A549 (cell line): ENCODE data around the gene CHRNB2. TPM values are rescaled to one million over a fixed set of nuclear protein-coding genes. Genes with fewer than 3 reads are reported as not detected.
A peak's percentile ranks its signal among the peaks of the same experiment; 100 is the strongest.

ENCODE experiments used
- ATAC-seq, 2 experiments: fragments of 200-7000 bp in 1 of 2; fragments of >200 bp in 1 of 2; cut with Nextera tagmentation in 1 of 2; cut with Tn5 transposase in 1 of 2; 3 replicates each; pipeline versions ENCODE4 v1.8.0 to v1.9.1; 2018 to 2020; ENCODE audit warnings: mild to moderate bottlenecking in 1 of 2, moderate library complexity in 1 of 2
- CTCF ChIA-PET: fragments of 300-600 bp; sonication (Branson Sonifier 250); formaldehyde crosslinking; extraction: SDS; loops from one replicate; lab custom pipeline; 2021; ENCODE audit warnings: antibody characterized with exemption, inconsistent platforms; lab: Yijun Ruan, JAX
- POLR2A ChIA-PET: fragments of 350-600 bp; formaldehyde crosslinking; extraction: SDS; loops from one replicate; lab custom pipeline; 2021; ENCODE audit warnings: antibody characterized with exemption, inconsistent platforms; lab: Yijun Ruan, JAX
- DNase-seq, 2 experiments: peaks; one replicate each; pipeline versions ENCODE4 v3.0.0 to v3.0.0-alpha.2; 2011 to 2016; ENCODE audit warnings: low read depth in 1 of 2, low spot score in 1 of 2
- FAIRE-seq: peaks from 2 replicates; lab custom pipeline; 2011; peaks lifted over from hg19 to GRCh38; lab: Jason Lieb, UNC
- H3K27ac ChIP-seq, 2 experiments: fragments of >200 bp; sonication (Bioruptor Twin); formaldehyde crosslinking; 3 replicates each; pipeline ENCODE4 v1.5.1; 2016 to 2017
- H3K4me1 ChIP-seq: fragments of >200 bp; sonication (Bioruptor Twin); formaldehyde crosslinking; 3 replicates; pipeline ENCODE4 v1.6.1; 2016
- H3K4me2 ChIP-seq: fragments of >200 bp; sonication (Bioruptor Twin); formaldehyde crosslinking; 3 replicates; pipeline ENCODE4 v1.6.1; 2016
- H3K4me3 ChIP-seq: fragments of >200 bp; sonication (Bioruptor Twin); formaldehyde crosslinking; 3 replicates; pipeline ENCODE4 v1.5.1; 2016
- H3K9me3 ChIP-seq: fragments of >200 bp; sonication (Bioruptor Twin); formaldehyde crosslinking; 3 replicates; pipeline ENCODE4 v1.6.1; 2016
- BHLHE40 ChIP-seq: IDR thresholded peaks from 2 replicates; pipeline ENCODE4 v1.6.1; 2012; ENCODE audit warnings: low read depth, low read length, inconsistent platforms
- CBX8 ChIP-seq: fragments of 200-600 bp; sonication (generic); IDR thresholded peaks from 2 replicates; pipeline ENCODE4 v1.6.1; 2016
- FOSB ChIP-seq: fragments of 250-450 bp; sonication (Bioruptor Pico); IDR thresholded peaks from 2 replicates; pipeline ENCODE4 v1.5.0; 2020; ENCODE audit warnings: mild to moderate bottlenecking, moderate library complexity
- HOXB5 ChIP-seq: fragments of 250-450 bp; sonication (Bioruptor Pico); IDR thresholded peaks from 2 replicates; pipeline ENCODE4 v1.5.0; 2020; ENCODE audit warnings: mild to moderate bottlenecking, moderate library complexity
- KDM1A ChIP-seq: fragments of 200-600 bp; sonication (generic); IDR thresholded peaks from 2 replicates; pipeline ENCODE4 v1.6.1; 2016; ENCODE audit warnings: low read depth, mild to moderate bottlenecking
- MAZ ChIP-seq: fragments of 150-350 bp; IDR thresholded peaks from 2 replicates; pipeline ENCODE4 v1.6.1; 2014; ENCODE audit warnings: antibody characterized with exemption, low read depth, low read length, borderline replicate concordance
- MYC ChIP-seq: IDR thresholded peaks from 2 replicates; pipeline ENCODE4 v1.6.1; 2012; ENCODE audit warnings: mild to moderate bottlenecking, inconsistent platforms, low read length, improper control_type of control experiment, borderline replicate concordance
- NFE2L2 ChIP-seq: fragments of 150-350 bp; conservative IDR thresholded peaks from 2 replicates; pipeline ENCODE4 v1.6.1; 2014; ENCODE audit warnings: low read length
- POLR2A ChIP-seq: IDR thresholded peaks from 2 replicates; pipeline ENCODE4 v1.6.1; 2012; ENCODE audit warnings: mild to moderate bottlenecking, low read length
- POLR2AphosphoS2 ChIP-seq: conservative IDR thresholded peaks from 2 replicates; pipeline ENCODE4 v1.6.1; 2012; ENCODE audit warnings: low read length, improper control_type of control experiment, inconsistent platforms
- RCOR1 ChIP-seq: fragments of 150-350 bp; IDR thresholded peaks from 2 replicates; pipeline ENCODE4 v1.6.1; 2014; ENCODE audit warnings: antibody characterized with exemption, low read length, low read depth
- RFX5 ChIP-seq: fragments of 450-650 bp; IDR thresholded peaks from 2 replicates; pipeline ENCODE4 v1.7.1; 2014; ENCODE audit warnings: antibody characterized with exemption, mild to moderate bottlenecking, moderate library complexity
- RNF2 ChIP-seq: fragments of 200-600 bp; sonication (generic); IDR thresholded peaks from 2 replicates; pipeline ENCODE4 v1.6.1; 2016; ENCODE audit warnings: low read depth, mild to moderate bottlenecking, antibody characterized with exemption, moderate library complexity, borderline replicate concordance
- SMC3 ChIP-seq: fragments of >200 bp; sonication (Bioruptor Twin); formaldehyde crosslinking; IDR thresholded peaks from 3 replicates; pipeline ENCODE4 v1.6.1; 2018; ENCODE audit warnings: inconsistent platforms
- TP53 ChIP-seq: fragments of 250-450 bp; sonication (Bioruptor Pico); IDR thresholded peaks from 2 replicates; pipeline ENCODE4 v1.5.0; 2021; ENCODE audit warnings: mild to moderate bottlenecking, moderate library complexity
- ZC3H11A ChIP-seq: fragments of 450-650 bp; IDR thresholded peaks from 2 replicates; pipeline ENCODE4 v1.6.1; 2014; ENCODE audit warnings: antibody characterized with exemption, mild to moderate bottlenecking
- ZNF302 ChIP-seq: fragments of 250-450 bp; sonication (Bioruptor Pico); IDR thresholded peaks from 2 replicates; pipeline ENCODE4 v1.9.0; 2021; ENCODE audit warnings: inconsistent platforms, mild to moderate bottlenecking, moderate library complexity
- WGBS: methylation state at CpG from one replicate; pipeline ENCODE4 v1.1.6; 2017; ENCODE audit errors: missing lambda C conversion rate; 5-methylcytosine and 5-hydroxymethylcytosine counted together
- polyA plus RNA-seq, 4 experiments: library from polyadenylated mRNA; depleted of rRNA in 3 of 4; stranded (reverse); fragments of >200 nt; fragmentation: RNase III in 1 of 4; extraction: RNeasy Plus Mini Kit Qiagen cat#74134 plus additional on column Dnase treatment in 1 of 4; gene quantifications; 2 replicates in 3 of 4; 3 replicates in 1 of 4; pipeline ENCODE4 v1.2.3, GENCODE V29; 2011 to 2017
- TF ChIP-seq, protein P1 (sequence below): fragments of 150-350 bp; IDR thresholded peaks from 2 replicates; pipeline ENCODE4 v1.6.1; 2014; ENCODE audit warnings: low read depth, mild to moderate bottlenecking, low read length
- TF ChIP-seq, protein P2 (sequence below): IDR thresholded peaks from 2 replicates; pipeline ENCODE4 v1.6.1; 2012; ENCODE audit warnings: low read depth, borderline replicate concordance
- TF ChIP-seq, protein P3 (sequence below): IDR thresholded peaks from 2 replicates; pipeline ENCODE4 v1.6.1; 2012
- TF ChIP-seq, protein P4 (sequence below): fragments of 200-600 bp; sonication (generic); IDR thresholded peaks from 2 replicates; pipeline ENCODE4 v1.6.1; 2016; ENCODE audit warnings: antibody characterized with exemption, mild to moderate bottlenecking, moderate library complexity
- TF ChIP-seq, protein P5 (sequence below): fragments of >200 bp; sonication (Bioruptor Twin); formaldehyde crosslinking; IDR thresholded peaks from 3 replicates; pipeline ENCODE4 v1.6.1; 2016

Gene CHRNB2
- polyA plus RNA-seq, 2 of the 4 experiments (the other 2 are of a cell fraction) = 0.21 TPM

- DNase-seq (no peak), ATAC-seq (no peak), FAIRE-seq (no peak)
- Histone ChIP-seq H3K27ac (no peak overlapping the region), H3K9me3 (no peaks in the 10 kb centered on the region), H3K4me1 (0 out of 3 replicates have a peak, but pooled peaks cover 4% of the 10 kb centered on the region), H3K4me2 (no peak overlapping the region), H3K4me3 (no peak overlapping the region)
- WGBS = 81% methylated on average over 25 of the region's 29 CpGs
- CTCF ChIA-PET = no interaction called here
- no peak for TF ChIP-seq MYC
- TF ChIP-seq POLR2AphosphoS2 = no peak
- no peak for TF ChIP-seq HOXB5 (CRISPR knock-in tag)
- TF ChIP-seq, protein P1, sequence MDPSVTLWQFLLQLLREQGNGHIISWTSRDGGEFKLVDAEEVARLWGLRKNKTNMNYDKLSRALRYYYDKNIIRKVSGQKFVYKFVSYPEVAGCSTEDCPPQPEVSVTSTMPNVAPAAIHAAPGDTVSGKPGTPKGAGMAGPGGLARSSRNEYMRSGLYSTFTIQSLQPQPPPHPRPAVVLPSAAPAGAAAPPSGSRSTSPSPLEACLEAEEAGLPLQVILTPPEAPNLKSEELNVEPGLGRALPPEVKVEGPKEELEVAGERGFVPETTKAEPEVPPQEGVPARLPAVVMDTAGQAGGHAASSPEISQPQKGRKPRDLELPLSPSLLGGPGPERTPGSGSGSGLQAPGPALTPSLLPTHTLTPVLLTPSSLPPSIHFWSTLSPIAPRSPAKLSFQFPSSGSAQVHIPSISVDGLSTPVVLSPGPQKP = no peak
- no peak for TF ChIP-seq NFE2L2
- TF ChIP-seq, protein P2, sequence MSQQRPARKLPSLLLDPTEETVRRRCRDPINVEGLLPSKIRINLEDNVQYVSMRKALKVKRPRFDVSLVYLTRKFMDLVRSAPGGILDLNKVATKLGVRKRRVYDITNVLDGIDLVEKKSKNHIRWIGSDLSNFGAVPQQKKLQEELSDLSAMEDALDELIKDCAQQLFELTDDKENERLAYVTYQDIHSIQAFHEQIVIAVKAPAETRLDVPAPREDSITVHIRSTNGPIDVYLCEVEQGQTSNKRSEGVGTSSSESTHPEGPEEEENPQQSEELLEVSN = no peak
- no peak for TF ChIP-seq RCOR1
- no peak for TF ChIP-seq ZC3H11A
- TF ChIP-seq ZNF302 (CRISPR knock-in tag) = no peak
- TF ChIP-seq, protein P3, sequence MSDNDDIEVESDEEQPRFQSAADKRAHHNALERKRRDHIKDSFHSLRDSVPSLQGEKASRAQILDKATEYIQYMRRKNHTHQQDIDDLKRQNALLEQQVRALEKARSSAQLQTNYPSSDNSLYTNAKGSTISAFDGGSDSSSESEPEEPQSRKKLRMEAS = no peak
- TF ChIP-seq MAZ = no peak
- TF ChIP-seq RNF2 = no peak
- TF ChIP-seq POLR2A = no peak
- no peak for TF ChIP-seq KDM1A
- TF ChIP-seq TP53 (CRISPR knock-in tag) = no peak
- TF ChIP-seq, protein P4, sequence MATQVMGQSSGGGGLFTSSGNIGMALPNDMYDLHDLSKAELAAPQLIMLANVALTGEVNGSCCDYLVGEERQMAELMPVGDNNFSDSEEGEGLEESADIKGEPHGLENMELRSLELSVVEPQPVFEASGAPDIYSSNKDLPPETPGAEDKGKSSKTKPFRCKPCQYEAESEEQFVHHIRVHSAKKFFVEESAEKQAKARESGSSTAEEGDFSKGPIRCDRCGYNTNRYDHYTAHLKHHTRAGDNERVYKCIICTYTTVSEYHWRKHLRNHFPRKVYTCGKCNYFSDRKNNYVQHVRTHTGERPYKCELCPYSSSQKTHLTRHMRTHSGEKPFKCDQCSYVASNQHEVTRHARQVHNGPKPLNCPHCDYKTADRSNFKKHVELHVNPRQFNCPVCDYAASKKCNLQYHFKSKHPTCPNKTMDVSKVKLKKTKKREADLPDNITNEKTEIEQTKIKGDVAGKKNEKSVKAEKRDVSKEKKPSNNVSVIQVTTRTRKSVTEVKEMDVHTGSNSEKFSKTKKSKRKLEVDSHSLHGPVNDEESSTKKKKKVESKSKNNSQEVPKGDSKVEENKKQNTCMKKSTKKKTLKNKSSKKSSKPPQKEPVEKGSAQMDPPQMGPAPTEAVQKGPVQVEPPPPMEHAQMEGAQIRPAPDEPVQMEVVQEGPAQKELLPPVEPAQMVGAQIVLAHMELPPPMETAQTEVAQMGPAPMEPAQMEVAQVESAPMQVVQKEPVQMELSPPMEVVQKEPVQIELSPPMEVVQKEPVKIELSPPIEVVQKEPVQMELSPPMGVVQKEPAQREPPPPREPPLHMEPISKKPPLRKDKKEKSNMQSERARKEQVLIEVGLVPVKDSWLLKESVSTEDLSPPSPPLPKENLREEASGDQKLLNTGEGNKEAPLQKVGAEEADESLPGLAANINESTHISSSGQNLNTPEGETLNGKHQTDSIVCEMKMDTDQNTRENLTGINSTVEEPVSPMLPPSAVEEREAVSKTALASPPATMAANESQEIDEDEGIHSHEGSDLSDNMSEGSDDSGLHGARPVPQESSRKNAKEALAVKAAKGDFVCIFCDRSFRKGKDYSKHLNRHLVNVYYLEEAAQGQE = no peak
- TF ChIP-seq CBX8 = no peak
- TF ChIP-seq, protein P5, sequence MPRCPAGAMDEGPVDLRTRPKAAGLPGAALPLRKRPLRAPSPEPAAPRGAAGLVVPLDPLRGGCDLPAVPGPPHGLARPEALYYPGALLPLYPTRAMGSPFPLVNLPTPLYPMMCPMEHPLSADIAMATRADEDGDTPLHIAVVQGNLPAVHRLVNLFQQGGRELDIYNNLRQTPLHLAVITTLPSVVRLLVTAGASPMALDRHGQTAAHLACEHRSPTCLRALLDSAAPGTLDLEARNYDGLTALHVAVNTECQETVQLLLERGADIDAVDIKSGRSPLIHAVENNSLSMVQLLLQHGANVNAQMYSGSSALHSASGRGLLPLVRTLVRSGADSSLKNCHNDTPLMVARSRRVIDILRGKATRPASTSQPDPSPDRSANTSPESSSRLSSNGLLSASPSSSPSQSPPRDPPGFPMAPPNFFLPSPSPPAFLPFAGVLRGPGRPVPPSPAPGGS = no peak
- TF ChIP-seq SMC3 = no peak
- no peak for TF ChIP-seq FOSB (CRISPR knock-in tag)
- POLR2A ChIA-PET = no interaction called here
Observed at GRCh38 chr1:154571964-154572288, 4.3 kb downstream of the CHRNB2 start.

- H3K27ac ChIP-seq = no peak overlapping the region
- ATAC-seq (no peak; a peak in 1 of 6 replicates), FAIRE-seq (no peak), DNase-seq (no peak)
- H3K9me3 ChIP-seq = no peaks in the 10 kb centered on the region
- ChIA-PET CTCF (interaction anchor here (0.9 to 1.8 kb wide), 3 partner anchors 13 to 32 kb away, joined by 3 to 9 read pairs (median 7); no protein-coding TSS in a partner anchor), POLR2A (no interaction called here)
- H3K4me1 ChIP-seq = 0 out of 3 replicates have a peak, but pooled peaks cover under 1% of the 10 kb centered on the region
- 82% methylated on average over 5 of the region's 10 CpGs for WGBS
- H3K4me3 ChIP-seq = no peak overlapping the region
- no peak overlapping the region for H3K4me2 ChIP-seq
- TF ChIP-seq BHLHE40 (no peak), RFX5 (peak; percentile 88)
- TF ChIP-seq, all 56 proteins: peak for 1
Observed at GRCh38 chr1:154572468-154573167, 5.0 kb downstream of the CHRNB2 start.
